ENCODE data around the gene TNFRSF1B. TPM values are rescaled to one million over a fixed set of nuclear protein-coding genes. Genes with fewer than 3 reads are reported as not detected.

The TNFRSF1B gene
- total RNA-seq, 6 experiments from 2014 or later: 0.14 to 0.66 (median 0.33) TPM

DNA sequence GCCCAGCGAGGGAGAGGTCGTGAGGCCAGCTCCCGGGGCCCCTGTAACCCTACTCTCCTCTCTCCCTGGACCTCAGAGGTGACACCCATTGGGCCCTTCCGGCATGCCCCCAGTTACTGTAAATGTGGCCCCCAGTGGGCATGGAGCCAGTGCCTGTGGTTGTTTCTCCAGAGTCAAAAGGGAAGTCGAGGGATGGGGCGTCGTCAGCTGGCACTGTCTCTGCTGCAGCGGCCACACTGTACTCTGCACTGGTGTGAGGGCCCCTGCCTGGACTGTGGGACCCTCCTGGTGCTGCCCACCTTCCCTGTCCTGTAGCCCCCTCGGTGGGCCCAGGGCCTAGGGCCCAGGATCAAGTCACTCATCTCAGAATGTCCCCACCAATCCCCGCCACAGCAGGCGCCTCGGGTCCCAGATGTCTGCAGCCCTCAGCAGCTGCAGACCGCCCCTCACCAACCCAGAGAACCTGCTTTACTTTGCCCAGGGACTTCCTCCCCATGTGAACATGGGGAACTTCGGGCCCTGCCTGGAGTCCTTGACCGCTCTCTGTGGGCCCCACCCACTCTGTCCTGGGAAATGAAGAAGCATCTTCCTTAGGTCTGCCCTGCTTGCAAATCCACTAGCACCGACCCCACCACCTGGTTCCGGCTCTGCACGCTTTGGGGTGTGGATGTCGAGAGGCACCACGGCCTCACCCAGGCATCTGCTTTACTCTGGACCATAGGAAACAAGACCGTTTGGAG lies 23.7 kb upstream of the TNFRSF1B start:
- H3K36me3 Mint-ChIP-seq (ENCODE audit: low read depth): no peaks in the 10 kb centered on the region
- peak overlapping the region; percentile 69 for H3K4me3 Mint-ChIP-seq
- H3K9me3 Mint-ChIP-seq: no peaks in the 10 kb centered on the region
- TF ChIP-seq, protein P1, sequence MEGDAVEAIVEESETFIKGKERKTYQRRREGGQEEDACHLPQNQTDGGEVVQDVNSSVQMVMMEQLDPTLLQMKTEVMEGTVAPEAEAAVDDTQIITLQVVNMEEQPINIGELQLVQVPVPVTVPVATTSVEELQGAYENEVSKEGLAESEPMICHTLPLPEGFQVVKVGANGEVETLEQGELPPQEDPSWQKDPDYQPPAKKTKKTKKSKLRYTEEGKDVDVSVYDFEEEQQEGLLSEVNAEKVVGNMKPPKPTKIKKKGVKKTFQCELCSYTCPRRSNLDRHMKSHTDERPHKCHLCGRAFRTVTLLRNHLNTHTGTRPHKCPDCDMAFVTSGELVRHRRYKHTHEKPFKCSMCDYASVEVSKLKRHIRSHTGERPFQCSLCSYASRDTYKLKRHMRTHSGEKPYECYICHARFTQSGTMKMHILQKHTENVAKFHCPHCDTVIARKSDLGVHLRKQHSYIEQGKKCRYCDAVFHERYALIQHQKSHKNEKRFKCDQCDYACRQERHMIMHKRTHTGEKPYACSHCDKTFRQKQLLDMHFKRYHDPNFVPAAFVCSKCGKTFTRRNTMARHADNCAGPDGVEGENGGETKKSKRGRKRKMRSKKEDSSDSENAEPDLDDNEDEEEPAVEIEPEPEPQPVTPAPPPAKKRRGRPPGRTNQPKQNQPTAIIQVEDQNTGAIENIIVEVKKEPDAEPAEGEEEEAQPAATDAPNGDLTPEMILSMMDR (IDR thresholded peaks at IDR 0.05): no peak
- H3K27me3 Mint-ChIP-seq (ENCODE audit: insufficient read depth): no peaks in the 10 kb centered on the region; the same call in 1 of the 2 replicates
- no peak for DNase-seq
- peak overlapping the region; percentile 95 for H3K27ac Mint-ChIP-seq
- peaks cover 22% of the 10 kb centered on the region for H3K4me1 Mint-ChIP-seq (ENCODE audit: low read depth)

DNA sequence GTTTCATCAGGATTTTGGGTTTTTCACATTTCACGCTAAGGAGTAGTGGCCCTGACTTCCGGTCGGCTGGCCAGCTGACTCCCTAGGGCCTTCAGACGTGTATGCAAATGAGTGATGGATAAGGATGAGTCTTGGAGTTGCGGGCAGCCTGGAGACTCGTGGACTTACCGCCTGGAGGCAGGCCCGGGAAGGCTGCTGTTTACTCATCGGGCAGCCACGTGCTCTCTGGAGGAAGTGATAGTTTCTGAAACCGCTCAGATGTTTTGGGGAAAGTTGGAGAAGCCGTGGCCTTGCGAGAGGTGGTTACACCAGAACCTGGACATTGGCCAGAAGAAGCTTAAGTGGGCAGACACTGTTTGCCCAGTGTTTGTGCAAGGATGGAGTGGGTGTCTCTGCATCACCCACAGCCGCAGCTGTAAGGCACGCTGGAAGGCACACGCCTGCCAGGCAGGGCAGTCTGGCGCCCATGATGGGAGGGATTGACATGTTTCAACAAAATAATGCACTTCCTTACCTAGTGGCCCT lies 23.1 kb upstream of the TNFRSF1B start:
- TF ChIP-seq, protein P1 (IDR thresholded peaks at IDR 0.05): no peak
- peaks cover 22% of the 10 kb centered on the region for H3K4me1 Mint-ChIP-seq (ENCODE audit: low read depth)
- no peaks in the 10 kb centered on the region; the same call in 1 of the 2 replicates for H3K27me3 Mint-ChIP-seq (ENCODE audit: insufficient read depth)
- DNase-seq: peak; percentile 98
- H3K9me3 Mint-ChIP-seq: no peaks in the 10 kb centered on the region
- peak overlapping the region; percentile 95 for H3K27ac Mint-ChIP-seq
- no peaks in the 10 kb centered on the region for H3K36me3 Mint-ChIP-seq (ENCODE audit: low read depth)
- peak overlapping the region; percentile 69 for H3K4me3 Mint-ChIP-seq

DNA sequence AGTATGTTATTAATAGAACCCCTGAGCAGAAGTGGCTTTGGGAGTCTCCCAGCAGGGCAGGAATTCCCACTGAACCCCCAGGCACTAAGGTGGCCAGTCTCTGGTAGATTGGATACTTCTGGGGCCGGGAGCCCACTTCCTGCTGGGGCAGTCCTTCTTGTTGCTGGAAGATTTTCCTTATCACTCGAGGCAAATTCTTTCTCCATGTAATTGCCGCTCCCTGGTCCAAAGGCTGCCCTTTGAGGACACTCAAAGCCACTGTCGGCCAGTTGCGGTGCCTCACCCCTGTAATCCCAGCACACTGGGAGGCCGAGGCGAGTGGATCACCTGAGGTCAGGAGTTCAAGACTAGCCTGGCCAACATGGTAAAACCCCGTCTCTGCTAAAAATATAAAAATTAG lies 22.6 kb upstream of the TNFRSF1B start:
- Mint-ChIP-seq H3K4me1 (ENCODE audit: low read depth) (peaks cover 26% of the 10 kb centered on the region), H3K4me3 (0 out of 2 replicates have a peak overlapping the region, but pooled peaks have one; percentile 69), H3K27ac (peak overlapping the region; percentile 95), H3K36me3 (ENCODE audit: low read depth) (peaks cover 2% of the 10 kb centered on the region; the same call in 1 of the 2 replicates), H3K9me3 (no peaks in the 10 kb centered on the region), H3K27me3 (ENCODE audit: insufficient read depth) (no peaks in the 10 kb centered on the region; the same call in 1 of the 2 replicates)
- DNase-seq: no peak
- TF ChIP-seq, protein P1 (IDR thresholded peaks at IDR 0.05): no peak

DNA sequence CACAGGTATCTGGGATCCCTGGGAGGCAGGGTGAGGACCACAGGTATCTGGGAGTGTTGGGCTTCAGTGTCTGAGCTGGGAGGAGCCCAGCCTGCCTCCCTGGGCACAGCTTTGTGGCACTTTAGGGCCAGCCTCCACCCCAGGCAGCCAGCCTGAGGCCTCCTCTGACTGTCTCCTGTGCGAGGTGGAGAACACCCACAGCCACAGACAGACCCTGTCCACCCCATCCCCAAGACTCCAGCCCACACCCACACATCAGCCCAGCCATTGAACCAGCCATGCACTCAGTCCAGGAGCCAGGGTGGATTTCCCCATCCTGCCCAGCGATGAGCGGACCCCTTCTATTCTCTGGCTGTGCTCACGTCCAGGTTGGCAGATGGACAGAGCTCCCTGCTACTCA lies 21.8 kb upstream of the TNFRSF1B start:
- H3K4me1 Mint-ChIP-seq (ENCODE audit: low read depth): peaks cover 30% of the 10 kb centered on the region

DNA sequence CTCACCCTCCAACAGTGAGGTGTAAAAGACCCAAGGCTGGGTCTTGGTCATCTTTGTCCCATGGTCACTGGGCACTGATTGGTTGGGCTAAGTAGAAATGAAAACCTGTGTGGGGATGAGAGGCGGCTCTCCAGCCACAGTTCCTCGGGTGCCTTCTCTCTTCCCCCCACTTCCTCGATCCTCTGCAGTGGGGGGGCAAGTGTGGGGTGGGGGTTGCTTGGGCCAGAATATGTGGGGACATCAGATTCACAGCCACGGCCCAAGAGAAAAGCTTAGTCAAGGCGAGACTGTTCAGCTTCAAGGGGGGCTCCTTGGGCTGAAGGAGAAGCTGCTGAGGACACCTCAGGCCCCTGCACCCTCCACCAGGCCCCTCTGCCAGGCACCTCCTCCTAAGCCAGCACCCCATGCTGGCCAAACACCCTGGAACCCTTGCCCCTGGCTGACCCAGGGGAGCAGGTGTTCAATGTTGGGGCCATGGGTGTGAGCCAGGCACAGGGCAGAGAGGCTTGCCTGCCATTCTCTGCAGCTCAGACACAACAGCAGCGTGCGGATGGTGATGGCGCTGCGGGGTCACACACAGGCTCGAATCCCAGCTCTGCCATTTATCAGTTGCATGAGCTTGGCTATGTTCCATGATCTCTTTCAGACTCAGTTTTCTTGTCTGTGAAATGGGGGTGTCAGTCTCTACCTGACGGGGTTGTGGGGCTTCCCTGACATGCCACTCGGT lies 21.0 kb upstream of the TNFRSF1B start:
- H3K36me3 Mint-ChIP-seq (ENCODE audit: low read depth): peaks cover 8% of the 10 kb centered on the region
- TF ChIP-seq, protein P1 (IDR thresholded peaks at IDR 0.05): no peak
- peaks cover 30% of the 10 kb centered on the region for H3K4me1 Mint-ChIP-seq (ENCODE audit: low read depth)
- DNase-seq: no peak
- H3K27me3 Mint-ChIP-seq (ENCODE audit: insufficient read depth): no peaks in the 10 kb centered on the region; the same call in 1 of the 2 replicates
- H3K9me3 Mint-ChIP-seq: peaks cover 4% of the 10 kb centered on the region; the same call in 1 of the 2 replicates
- H3K4me3 Mint-ChIP-seq: no peak overlapping the region
- no peak overlapping the region for H3K27ac Mint-ChIP-seq

More for the DNA sequence above, 21.8 kb upstream of the TNFRSF1B start:
- Mint-ChIP-seq H3K4me3 (no peak overlapping the region), H3K9me3 (peaks cover 4% of the 10 kb centered on the region; the same call in 1 of the 2 replicates), H3K27me3 (ENCODE audit: insufficient read depth) (no peaks in the 10 kb centered on the region; the same call in 1 of the 2 replicates), H3K27ac (peak overlapping the region; percentile 51), H3K36me3 (ENCODE audit: low read depth) (peaks cover 8% of the 10 kb centered on the region)
- TF ChIP-seq, protein P1 (IDR thresholded peaks at IDR 0.05): no peak
- DNase-seq: no peak

All from HFFc6 (cell line).